Activated CD4-positive, alpha-beta T cell treated with anti-CD3 and anti-CD28 coated beads, Interleukin-2, amount 50 U/mL, for 4 hours (primary cell): ENCODE results near the gene POLE3.
A peak's percentile ranks its signal among the peaks of the same experiment; 100 is the strongest.
"Not testable (repeated sequence)": the region's sequence is repeated elsewhere in the genome, so short reads cannot be mapped to it uniquely, and the experiment has no call there.

Experiments used
- DNase-seq, 2 experiments: peaks; one replicate each; pipeline ENCODE4 v3.0.0-alpha.2; 2020

The POLE3 gene

DNA sequence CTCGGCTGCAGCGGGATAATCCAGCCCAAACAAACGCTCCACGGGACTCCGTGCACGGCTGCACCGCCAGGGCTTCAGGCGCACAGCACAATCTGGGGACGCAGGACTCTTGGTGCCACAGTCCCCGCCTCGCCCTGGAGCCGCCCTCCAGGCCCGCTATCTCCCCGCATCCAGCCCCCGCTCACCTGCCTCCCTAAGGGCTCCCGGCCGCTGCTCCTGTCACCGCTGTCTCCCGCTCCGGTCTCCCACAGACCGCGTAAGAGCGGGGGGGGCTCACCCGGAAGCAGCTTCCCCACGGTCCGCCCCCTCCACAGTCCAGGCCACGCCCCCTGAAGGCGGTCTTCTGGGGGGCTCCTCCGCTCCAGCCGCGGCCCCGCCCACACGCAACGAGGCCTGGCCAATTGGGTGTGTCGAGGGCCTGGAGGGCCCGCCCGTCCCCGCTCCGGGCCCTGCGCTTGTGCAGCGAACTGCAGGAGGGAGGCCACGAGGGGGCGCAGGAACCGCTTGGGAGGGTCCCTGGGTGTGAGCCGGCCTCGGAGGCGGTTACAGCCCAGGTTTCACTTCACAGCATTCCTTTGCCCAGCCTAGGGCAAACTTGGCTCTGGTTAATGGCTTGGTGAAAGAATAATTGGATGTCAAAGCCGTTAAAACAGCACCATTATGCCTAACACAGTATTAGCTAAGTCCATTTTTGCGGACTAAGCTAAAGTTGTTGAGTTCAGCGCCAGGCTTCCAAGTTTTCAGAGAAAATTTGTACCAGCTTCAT is 9.3 kb downstream of the POLE3 start, which contains the start of gene ALAD:
Gene ALAD, minus strand, starts transcription at position 258 of the 766 bp plus-strand sequence. CDS start 7,725 bp downstream, outside the sequence.
- DNase-seq = peak; percentile 99

DNA sequence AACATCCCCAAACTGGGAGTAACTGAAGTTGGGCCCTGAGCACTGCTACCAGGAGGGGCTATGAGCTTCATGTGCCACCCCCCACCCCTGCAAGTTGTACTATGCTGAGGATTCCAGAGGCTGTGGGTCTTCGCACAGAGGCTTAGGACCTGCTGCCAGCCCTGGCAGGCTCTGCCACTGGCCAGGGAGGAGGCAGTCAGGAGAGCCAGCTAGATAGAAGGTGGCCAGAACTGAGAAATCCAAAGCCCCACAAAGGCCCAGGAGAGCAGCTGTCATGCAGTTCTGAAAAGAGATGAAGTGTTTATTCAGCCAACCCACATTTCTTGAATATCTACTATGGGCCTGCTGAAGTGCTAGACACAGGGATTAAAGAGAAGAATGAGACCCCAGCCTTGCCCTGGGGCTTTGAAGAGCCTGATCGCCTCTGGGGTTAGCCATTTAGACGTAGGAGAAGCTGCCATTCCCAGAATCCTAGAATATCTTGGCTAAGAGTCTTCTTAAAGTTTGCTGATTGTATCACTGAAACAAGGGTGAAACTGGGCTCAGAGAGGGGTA is 10.8 kb downstream of the POLE3 start:
- no peak for DNase-seq

DNA sequence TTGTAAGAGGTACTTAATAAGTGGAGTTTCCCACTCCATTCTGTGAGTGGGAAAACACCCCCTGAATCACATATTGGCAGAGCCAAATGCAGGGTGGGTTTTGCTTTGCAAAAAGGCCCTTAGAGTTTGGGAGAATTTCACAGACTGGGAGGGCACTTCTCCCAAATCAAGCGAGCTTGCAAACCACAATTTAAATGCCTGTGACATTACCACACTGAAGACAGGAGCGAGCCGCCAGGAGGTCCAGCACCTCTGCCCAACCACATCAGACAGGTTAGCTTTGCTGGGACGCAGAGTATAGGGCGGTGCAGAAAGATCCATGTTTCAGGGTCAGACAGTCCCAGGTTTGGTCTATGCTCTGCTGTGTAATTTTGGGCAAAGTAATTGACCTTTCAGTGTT is 11.7 kb downstream of the POLE3 start:
- DNase-seq = no peak

DNA sequence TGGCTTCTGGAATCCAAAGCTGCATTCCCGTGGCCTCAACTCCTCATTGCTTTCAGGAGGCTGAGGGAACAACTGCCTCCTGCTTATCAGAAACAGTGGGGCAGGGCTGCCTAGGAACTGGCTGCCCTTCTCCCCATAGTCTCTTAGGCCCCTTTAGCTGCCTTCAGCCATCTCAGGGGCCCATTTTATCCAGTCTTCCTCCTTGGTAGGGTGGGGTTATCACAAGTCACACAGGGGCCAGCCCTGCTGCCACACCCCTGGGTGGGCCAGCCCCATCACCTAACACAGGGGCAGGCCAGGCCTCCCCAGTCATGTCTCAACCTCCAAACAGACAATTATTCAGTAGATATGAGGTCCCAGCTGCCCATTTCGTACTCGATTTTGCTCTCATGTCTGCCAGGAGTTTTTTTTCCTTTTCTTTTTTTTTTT is 13.3 kb downstream of the POLE3 start:
- no peak for DNase-seq

DNA sequence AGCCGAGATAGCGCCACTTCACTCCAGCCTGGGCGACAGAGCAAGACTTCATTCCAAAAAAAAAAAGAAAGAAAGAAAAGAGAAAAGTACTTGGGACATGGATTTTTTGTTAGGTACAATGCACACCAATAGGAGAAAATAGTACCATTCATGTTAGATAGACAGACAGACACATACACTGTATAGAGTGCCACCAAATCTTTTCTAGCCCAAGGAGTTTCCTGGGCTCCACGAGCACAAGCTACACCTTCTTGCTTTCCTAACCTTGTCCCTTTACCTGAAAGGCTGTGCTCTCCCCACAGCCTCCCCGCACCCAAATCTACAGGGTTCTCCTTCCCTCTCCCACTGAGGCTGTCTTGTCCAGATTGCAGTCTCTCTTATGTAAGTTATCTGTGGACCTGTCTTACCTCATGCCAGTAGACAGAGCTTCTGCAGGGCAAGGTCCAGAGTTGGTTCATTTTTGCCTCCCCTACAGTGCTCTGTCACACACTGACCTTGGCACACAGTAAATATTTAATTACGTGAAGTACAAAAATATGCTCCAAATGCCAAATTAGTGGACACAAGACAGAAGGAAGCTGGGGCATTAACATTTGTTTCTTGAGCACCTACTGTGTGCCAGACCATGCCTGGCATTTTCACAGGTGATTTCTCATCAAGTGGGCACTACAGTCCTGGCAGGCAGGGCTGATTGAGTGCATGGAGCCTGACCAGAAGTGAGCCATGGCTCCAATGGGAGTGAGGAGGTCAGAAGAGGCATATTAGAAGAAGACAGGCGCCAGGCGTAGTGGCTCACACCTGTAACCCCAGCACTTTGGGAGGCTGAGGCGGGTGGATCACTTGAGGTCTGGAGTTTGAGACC is 15.2 kb downstream of the POLE3 start:
- DNase-seq = no peak

DNA sequence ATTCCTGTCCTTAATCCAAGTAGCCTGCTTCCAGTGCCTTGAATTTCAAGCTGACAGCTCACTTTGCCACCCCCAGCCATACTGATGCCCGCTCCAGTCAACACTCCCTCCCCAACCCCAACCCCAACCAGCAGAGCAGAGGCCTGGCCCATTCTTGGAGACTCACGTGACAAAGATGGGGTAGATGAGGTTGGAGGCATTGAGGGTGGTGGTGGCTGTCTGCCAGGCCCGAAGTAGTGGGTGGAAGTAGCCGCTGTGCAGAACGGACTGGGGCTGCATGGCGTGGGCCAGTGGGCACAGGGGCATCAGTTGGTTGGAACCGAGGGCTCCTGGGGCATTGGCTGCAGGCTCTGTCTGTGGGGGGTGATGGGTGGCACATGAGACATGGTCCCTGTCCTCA is 17.2 kb downstream of the POLE3 start:
- DNase-seq = no peak

DNA sequence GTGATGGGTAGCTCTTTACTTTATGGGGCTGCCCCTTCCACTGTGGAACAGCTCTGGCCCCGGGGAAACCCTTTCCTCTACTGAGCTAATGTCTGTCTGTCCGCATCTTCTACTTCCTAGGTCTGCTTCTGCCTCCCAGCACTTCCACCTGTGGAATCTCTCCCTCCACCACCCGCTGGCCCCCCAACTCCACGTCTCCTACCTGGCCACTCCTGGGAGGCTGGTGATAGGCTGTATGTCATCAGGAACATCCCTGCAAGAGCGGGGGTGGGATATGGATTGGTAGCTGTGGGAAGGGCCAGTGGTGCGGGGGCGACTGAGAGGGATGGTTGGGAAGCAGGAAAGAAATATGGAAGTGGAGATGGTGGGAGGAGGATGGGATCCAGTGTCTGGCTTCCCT is 18.6 kb downstream of the POLE3 start:
- no peak for DNase-seq

DNA sequence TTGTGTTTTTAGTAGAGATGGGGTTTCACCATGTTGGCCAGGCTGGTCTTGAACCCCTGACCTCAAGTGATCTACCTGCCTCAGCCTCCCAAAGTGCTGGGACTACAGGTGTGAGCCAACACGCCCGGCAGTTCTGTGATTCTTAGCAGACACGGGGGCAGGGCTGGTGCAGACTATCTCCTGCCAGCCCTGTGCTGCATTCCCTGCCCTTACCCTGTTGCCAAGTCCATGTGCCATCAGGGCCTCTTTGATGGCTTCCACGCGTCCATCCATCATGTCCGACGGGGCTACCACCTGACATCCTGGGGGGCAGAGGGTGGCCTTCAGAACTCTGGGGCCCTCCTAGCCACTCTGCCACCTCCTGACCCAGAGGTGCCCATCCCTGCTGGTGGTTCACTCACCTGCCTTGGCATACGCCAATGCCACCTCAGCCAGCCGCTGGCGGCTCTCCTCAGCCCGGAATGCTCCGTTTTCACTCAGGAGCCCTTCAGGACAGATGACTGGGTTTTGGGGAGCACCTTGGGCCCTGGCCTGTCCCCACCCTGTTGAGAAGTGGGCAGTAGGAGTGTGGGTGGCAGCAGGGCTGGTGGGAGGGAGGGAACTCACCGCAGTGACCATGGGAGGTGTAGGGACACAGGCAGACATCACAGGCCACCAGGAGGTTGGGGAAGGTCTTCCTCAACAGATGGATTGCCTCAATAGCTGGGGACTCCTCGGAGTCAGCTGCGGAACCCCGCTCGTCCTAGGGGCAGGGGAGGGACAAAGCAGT is 20.1 kb downstream of the POLE3 start:
- DNase-seq = no peak

DNA sequence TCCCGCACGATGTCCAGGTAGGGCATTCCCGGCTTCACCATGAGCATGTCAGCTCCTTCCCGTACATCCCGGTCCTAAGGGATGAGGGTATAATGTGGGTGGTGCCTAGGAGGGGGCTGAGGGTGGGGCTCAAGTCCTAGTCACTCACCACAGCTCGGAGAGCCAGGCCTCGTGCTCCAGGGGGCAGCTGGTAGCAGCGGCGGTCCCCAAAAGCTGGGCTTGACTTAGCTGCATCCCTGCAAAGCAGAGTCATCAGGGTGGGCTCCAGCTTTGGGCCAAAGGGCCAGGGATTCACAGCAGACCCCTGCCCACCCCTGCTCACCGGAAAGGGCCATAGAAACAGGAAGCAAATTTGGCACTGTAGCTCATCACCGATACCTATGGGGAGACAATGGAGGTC is 21.0 kb downstream of the POLE3 start:
- DNase-seq = no peak

DNA sequence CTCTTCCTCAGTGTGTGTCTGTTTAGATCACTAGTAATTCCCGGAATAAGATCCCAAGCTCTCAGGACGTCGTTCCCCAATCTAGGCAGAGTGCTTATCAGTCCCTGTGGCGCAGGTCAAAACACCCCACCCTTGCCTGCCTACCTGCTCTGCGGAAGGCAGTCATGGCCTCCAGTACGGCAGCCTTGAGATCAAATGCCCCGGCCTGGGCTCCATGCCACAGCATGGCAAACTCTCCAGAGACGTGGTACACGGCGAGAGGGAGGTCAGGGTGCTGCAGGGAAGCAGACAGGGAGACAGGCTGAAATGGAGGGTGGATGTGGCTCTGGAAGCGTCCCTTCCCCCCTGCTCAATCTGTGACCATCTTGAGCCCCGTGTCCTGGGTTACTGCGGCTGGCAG is 21.6 kb downstream of the POLE3 start:
- no peak for DNase-seq

DNA sequence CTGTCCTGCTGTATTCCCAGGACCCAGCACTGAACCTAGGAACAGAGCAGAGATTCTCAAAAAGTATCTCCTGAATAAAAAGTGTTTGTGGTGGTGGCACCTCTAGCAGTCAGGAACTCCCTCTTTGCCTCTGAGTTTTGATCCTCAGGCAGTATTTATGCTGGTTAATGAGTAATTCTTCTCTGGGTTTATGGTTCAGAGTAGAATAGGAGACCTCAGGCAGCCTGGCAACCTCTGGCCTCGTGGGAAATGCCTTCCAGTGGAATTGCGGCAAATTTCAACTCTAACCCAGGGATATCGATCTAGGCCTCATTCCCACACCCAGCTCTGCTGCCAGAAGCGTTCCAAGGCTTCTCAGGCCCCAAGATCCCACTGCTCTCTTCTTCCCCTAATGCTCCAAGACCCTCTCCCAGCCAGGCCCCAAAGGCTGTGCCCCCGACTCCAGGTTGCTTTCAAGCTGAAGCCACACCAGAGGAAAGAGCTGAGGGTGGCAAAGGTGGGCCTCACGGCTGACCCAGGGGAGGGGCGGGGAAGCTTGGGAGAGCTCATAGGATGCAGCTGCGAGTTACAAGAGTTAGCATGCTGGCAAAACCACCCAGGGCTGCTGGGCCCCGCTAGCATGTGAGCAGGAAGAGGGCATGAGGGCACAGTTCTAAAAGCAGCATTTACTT is 22.8 kb downstream of the POLE3 start:
- no peak for DNase-seq

DNA sequence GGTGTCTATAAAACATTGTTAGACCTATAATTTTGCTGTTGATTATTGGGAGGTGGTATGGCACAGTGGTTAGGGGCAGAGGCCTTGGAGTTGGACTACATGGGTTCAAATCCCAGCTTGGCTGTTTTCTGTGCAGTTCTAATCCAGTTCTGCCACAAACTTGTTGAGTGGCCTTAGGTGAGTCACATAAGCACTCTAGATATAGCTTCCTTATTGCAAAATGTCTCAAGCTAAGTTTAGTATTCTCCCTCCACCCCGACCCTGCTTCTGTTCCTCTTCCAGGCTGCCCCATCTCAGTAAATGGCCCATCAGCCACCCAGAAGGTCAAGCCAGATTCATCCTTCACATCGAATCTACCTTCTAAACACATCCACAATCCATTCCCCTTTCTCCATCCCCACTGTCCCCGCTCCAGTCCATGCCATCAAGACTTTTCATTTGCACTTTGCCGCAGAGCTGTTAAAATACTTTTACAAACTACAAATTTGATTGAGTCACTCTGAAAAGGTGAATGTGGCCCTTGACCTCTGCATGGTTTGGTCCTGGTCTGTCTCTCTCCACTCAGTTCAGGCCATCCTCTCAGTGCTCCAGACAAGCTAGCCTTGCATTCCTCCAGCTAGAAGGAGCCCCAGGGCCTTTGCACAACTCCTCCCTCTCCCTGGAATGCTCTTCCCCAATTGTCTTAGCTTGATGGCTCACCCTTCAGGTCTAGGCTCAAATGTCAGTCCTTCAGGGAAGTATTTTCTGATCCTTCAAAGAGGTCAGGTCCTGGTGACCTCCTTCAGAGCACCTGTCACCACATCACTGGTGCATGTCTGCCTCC is 23.7 kb downstream of the POLE3 start:
- DNase-seq = no peak

DNA sequence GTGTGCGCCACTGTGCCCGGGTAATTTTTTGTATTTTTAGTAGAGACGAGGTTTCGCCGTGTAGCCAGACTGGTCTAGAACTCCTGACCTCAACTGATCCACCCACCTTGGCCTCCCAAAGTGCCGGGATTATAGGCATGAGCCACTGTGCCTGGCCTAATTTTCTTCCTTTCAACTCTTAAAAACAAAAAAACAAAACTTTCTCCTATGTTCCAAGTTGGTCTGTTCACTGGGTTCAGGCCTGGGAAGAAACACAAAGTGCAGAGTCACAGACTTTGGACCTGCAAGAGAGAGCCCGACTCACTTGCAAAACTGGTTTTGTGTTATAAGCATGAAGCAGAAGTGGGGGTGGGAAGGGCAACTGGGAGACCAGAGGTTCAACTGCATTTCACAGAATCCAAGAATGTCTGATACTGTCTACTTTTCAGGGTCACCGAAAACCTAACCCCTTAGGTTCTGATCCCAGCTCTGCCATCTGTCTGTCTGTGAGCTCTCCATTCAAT is 28.5 kb downstream of the POLE3 start:
- no peak for DNase-seq

DNA sequence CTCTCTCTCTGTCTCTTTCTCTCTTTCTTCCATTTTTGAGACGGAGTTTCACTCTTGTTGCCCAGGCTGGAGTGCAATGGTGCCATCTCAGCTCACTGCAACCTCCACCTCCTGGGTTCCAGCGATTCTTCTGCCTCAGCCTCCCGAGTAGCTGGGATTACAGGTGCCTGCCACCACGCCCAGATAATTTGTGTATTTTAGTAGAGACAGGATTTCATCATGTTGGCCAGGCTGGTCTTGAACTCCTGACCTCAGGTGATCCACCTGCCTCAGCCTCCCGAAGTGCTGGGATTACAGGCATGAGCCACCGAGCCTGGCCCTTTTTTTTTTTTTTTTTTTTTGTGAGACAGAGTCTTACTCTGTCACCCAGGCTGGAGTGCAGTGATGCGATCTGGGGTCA is 29.0 kb downstream of the POLE3 start:
- not testable (repeated sequence) for DNase-seq

DNA sequence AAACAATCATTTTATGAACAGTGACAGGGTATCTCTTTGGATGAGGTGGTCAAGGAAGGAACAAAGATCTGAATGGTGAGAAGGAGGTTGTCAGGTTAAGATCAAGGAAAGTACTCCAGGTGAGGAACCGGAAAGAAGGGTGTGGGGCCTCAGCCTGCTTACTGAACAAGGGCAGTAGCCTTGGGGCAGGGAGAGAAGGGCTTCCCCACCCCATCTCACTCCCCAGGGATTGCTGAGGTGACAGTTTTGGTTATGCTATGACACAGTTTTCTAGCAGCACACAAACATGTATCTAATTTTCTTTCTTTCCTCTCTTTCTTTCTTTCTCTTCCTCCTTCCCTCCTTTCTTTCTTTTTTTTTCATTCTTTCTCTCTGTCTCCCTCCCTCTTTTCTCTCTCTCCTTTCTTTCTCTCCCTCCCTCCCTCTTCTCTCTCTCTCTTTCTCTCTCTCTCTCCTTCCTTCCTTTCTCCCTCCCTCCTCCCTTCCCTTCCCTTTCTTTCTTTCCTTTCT is 29.6 kb downstream of the POLE3 start:
- DNase-seq = no peak

DNA sequence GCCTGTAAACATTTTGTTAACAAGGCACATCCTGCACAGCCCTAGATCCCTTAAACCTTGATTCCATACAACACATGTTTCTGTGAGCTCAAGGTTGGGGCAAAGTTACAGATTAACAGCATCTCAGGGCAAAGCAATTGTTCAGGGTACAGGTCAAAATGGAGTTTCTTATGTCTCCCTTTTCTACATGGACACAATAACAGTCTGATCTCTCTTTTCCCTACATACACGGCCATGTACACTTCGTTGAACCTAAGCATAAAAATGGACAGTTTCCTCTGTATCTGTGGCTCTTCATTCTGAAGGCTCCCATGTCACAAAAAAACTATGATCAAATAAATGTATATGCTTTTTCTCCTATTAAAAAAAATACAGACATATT is 30.7 kb downstream of the POLE3 start:
- not testable (repeated sequence) for DNase-seq

DNA sequence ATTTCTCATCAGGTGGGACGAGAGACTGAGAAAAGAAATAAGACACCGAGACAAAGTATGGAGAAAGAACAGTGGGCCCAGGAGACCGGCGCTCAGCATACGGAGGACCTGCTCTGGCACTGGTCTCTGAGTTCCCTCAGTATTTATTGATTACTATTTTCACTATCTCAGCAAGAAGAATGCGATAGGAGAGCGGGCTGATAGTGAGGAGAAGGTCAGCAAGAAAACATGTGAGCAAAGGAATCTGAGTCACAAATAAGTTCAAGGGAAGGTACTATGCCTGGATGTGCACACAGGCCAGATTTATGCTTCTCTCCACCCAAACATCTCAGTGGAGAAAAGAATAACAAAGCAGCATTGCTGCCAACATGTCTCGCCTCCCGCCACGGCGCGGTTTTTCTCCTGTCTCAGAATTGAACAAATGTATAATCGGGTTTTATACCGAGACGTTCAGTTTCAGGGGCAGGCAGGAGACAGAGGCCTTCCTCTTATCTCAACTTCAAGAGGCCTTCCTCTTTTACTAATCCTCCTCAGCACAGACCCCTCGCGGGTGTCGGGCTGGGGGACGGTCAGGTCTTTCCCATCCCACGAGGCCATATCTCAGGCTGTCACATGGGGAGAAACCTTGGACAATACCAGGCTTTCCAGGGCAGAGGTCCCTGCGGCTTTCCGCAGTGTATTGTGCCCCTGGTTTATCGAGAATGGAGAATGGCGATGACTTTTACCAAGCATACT is 31.2 kb downstream of the POLE3 start:
- DNase-seq = not testable (repeated sequence)

DNA sequence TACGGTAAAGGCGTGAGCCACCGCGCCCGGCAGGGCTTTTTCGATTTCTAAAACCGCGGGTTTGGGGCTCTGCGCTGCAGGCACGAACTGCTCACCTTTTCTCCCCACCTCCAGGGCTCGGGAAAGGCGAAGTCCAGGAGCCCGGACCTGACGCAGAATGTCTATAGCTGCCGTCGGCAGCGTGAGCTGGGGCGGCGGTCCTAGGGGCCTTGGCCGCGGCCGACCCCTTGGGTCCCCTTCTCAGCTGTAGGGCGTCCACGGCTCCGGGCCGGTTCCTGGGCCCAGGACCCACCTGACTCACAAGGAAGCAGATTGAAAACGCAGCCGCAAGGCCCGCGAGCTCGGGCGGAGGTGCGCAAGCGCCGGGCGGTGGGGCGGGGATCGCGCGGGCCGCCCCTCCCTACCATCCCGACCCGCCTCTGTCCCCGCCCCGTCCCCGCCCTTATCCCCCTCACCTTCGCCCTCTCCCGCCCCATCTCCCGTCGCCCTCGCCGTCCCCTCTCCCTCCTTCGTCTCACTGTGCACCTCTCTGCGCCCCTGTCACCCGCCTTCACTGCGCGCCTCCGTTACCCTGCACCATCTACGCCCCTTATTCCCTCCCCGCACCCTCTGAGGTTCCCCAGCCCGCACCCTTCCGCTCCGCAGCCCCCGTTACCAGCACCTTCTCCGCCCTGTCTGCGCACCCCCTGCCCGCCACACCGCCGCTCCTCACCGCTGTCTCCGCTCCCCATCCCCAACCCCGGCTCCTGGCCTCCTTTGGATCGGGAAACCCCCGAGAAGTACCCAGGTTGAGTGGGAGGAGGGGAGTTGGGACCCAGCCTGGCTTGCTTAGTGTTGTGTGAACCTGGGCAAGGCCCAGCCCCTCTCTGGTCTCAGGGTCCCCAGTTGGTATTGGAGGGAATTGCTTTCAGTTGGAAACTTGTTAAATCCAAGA is 33.6 kb downstream of the POLE3 start, which contains the start of gene HDHD3:
Gene HDHD3, minus strand, starts transcription at position 353 of the 934 bp plus-strand sequence. CDS start 2,632 bp downstream, outside the sequence.
- peak; percentile 58 to 66 for DNase-seq
